ENCODE data around the gene SRSF11.

SRSF11 gene

DNA sequence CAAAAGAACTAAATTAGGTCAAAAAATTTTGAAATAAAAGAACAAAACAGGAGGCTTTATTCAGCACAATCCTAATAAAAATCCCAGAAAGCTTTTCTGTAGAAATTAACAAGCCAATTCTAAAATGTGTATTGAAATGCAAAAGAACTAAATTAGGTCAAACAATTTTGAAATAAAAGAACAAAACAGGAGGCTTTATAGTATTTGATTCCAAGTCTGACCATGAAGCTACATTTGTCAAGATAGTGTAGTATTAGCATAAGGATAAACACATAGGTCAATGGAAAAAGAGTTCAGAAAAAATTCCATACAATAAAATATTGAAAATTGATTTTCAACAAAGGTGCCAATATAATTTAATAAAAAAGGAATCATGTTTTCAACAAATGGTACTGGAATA, 26.6 kb upstream of the SRSF11 start:
- Histone ChIP-seq H3K27me3 (ENCODE audit: insufficient read depth, poor library complexity, severe bottlenecking) (no peaks in the 10 kb centered on the region), H3K4me3 (ENCODE audit: severe bottlenecking) (no peak overlapping the region), H3K27ac (ENCODE audit: poor library complexity, severe bottlenecking) (no peak overlapping the region), H3K9me3 (ENCODE audit: severe bottlenecking) (no peaks in the 10 kb centered on the region), H3K4me1 (ENCODE audit: insufficient read depth, poor library complexity, severe bottlenecking) (no peaks in the 10 kb centered on the region), H3K36me3 (ENCODE audit: low read depth) (no peaks in the 10 kb centered on the region)
- no peak for DNase-seq (ENCODE audit: low spot score)
- TF ChIP-seq, protein P1, sequence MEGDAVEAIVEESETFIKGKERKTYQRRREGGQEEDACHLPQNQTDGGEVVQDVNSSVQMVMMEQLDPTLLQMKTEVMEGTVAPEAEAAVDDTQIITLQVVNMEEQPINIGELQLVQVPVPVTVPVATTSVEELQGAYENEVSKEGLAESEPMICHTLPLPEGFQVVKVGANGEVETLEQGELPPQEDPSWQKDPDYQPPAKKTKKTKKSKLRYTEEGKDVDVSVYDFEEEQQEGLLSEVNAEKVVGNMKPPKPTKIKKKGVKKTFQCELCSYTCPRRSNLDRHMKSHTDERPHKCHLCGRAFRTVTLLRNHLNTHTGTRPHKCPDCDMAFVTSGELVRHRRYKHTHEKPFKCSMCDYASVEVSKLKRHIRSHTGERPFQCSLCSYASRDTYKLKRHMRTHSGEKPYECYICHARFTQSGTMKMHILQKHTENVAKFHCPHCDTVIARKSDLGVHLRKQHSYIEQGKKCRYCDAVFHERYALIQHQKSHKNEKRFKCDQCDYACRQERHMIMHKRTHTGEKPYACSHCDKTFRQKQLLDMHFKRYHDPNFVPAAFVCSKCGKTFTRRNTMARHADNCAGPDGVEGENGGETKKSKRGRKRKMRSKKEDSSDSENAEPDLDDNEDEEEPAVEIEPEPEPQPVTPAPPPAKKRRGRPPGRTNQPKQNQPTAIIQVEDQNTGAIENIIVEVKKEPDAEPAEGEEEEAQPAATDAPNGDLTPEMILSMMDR (IDR thresholded peaks at IDR 0.05; ENCODE audit: poor library complexity, severe bottlenecking): no peak
- no peak for ATAC-seq (ENCODE audit: low read depth)

DNA sequence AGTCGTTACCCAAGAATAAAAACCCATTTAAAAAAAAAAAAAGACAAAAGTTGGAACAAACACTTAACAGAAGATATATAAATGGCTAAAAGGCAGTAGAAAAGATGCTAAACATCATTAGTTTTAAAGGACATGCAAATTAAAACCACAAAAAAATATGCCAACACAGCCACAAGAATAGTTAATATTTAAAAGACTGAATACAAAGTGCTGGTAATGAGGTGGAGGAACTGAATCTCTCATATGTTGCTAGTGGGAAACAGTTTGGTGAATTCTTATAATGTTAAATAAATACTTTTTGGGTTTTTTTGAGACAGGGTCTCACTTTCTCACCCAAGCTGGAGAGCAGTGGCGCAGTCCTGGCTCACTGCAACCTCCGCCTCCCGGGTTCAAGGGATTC, 25.8 kb upstream of the SRSF11 start:
- ATAC-seq (ENCODE audit: low read depth) (no peak), DNase-seq (ENCODE audit: low spot score) (no peak)
- H3K4me1 ChIP-seq (ENCODE audit: insufficient read depth, poor library complexity, severe bottlenecking): no peaks in the 10 kb centered on the region
- TF ChIP-seq, protein P1 (IDR thresholded peaks at IDR 0.05; ENCODE audit: poor library complexity, severe bottlenecking): no peak
- H3K27ac ChIP-seq (ENCODE audit: poor library complexity, severe bottlenecking): no peak overlapping the region
- H3K36me3 ChIP-seq (ENCODE audit: low read depth): no peaks in the 10 kb centered on the region
- H3K27me3 ChIP-seq (ENCODE audit: insufficient read depth, poor library complexity, severe bottlenecking): no peaks in the 10 kb centered on the region
- no peak overlapping the region for H3K4me3 ChIP-seq (ENCODE audit: severe bottlenecking)
- H3K9me3 ChIP-seq (ENCODE audit: severe bottlenecking): no peaks in the 10 kb centered on the region

DNA sequence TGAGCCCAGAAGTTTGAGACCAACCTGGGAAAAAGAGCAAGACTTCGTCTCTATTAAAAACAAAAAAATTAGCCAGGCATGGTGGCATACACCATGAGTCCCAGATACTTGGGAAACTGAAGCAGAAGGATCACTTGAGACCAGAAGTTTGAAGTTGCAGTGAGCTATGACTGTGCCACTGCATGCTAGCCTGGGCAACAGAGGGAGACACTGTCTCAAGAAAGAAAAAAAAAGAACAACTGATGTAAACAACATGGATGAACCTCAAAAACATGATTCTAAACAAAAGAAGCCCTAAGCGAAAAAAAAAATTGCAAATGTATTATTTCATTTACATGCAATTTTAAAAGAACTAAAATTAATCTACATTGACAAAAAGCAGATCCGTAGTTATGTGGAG, 24.8 kb upstream of the SRSF11 start:
- DNase-seq (ENCODE audit: low spot score) (no peak), ATAC-seq (ENCODE audit: low read depth) (no peak)
- H3K27me3 ChIP-seq (ENCODE audit: insufficient read depth, poor library complexity, severe bottlenecking): no peaks in the 10 kb centered on the region
- no peak overlapping the region for H3K4me3 ChIP-seq (ENCODE audit: severe bottlenecking)
- H3K27ac ChIP-seq (ENCODE audit: poor library complexity, severe bottlenecking): no peak overlapping the region
- H3K9me3 ChIP-seq (ENCODE audit: severe bottlenecking): no peaks in the 10 kb centered on the region
- TF ChIP-seq, protein P1 (IDR thresholded peaks at IDR 0.05; ENCODE audit: poor library complexity, severe bottlenecking): no peak
- no peaks in the 10 kb centered on the region for H3K4me1 ChIP-seq (ENCODE audit: insufficient read depth, poor library complexity, severe bottlenecking)
- H3K36me3 ChIP-seq (ENCODE audit: low read depth): no peaks in the 10 kb centered on the region

DNA sequence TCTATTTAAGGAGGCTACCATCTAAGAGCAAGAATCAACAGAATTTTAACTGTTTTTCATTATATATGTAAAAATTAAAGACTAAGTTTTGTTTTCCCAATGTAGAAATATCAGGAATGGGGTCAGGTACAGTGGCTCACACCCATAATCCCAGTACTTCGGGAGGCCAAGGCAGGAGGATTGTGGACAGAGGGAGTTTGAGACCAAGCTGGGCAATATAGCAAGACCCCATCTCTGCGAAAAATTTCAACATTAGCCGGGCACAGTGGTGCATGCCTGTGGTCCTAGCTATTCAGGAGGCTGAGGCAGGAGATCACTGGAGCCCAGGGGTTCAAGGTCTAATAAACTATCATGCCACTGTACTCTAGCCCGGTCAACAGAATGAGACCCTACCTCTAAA, 21.1 kb upstream of the SRSF11 start:
- H3K4me3 ChIP-seq (ENCODE audit: severe bottlenecking): no peak overlapping the region
- no peaks in the 10 kb centered on the region for H3K36me3 ChIP-seq (ENCODE audit: low read depth)
- DNase-seq (ENCODE audit: low spot score): no peak
- no peak for ATAC-seq (ENCODE audit: low read depth)
- no peaks in the 10 kb centered on the region for H3K27me3 ChIP-seq (ENCODE audit: insufficient read depth, poor library complexity, severe bottlenecking)
- H3K27ac ChIP-seq (ENCODE audit: poor library complexity, severe bottlenecking): no peak overlapping the region
- TF ChIP-seq, protein P1 (IDR thresholded peaks at IDR 0.05; ENCODE audit: poor library complexity, severe bottlenecking): no peak
- peaks cover 5% of the 10 kb centered on the region for H3K4me1 ChIP-seq (ENCODE audit: insufficient read depth, poor library complexity, severe bottlenecking)
- H3K9me3 ChIP-seq (ENCODE audit: severe bottlenecking): no peaks in the 10 kb centered on the region

DNA sequence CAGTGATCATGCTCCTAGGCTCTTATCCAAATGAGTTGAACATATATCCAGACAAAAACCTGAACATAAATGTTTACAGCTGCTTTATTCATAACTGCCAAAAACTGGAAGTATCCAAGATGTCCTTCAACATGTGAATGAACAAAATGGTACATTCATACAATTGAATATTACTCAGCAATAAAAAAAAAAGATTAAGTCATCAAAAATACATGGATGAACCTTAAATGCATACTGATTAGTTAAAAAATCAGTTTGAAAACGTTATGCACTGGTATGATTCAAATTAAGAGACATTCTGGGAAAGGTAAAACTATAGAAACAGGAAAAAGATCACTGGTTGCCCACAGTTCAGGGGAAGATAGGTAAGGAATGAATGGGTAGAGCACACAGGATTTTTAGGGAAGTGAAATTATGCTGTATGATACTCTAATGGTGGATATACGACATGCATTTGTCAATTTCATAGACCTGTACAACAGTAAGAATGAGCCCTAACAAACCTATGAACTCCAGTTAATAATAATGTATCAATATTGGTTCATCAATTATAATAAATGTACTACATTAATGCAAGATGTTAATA, 18.9 kb upstream of the SRSF11 start:
- Histone ChIP-seq H3K4me1 (ENCODE audit: insufficient read depth, poor library complexity, severe bottlenecking) (peaks cover 9% of the 10 kb centered on the region), H3K27ac (ENCODE audit: poor library complexity, severe bottlenecking) (no peak overlapping the region), H3K4me3 (ENCODE audit: severe bottlenecking) (no peak overlapping the region), H3K36me3 (ENCODE audit: low read depth) (no peaks in the 10 kb centered on the region), H3K9me3 (ENCODE audit: severe bottlenecking) (no peaks in the 10 kb centered on the region), H3K27me3 (ENCODE audit: insufficient read depth, poor library complexity, severe bottlenecking) (no peaks in the 10 kb centered on the region)
- no peak for DNase-seq (ENCODE audit: low spot score)
- no peak for ATAC-seq (ENCODE audit: low read depth)
- TF ChIP-seq, protein P1 (IDR thresholded peaks at IDR 0.05; ENCODE audit: poor library complexity, severe bottlenecking): no peak

Measured in RWPE2 (cell line).